HG03442 (cell line): Measurements from ENCODE around the gene MOB1B.
"Not testable (repeated sequence)": the region's sequence is repeated elsewhere in the genome, so short reads cannot be mapped to it uniquely, and the experiment has no call there.

Source experiments
- ATAC-seq: cut with Tn5 transposase; IDR thresholded peaks from one replicate; pipeline ENCODE4 v1.9.1; 2021; ENCODE audit warnings: mild to moderate bottlenecking, moderate library complexity; ENCODE audit not compliant: unreplicated experiment

Gene MOB1B

DNA sequence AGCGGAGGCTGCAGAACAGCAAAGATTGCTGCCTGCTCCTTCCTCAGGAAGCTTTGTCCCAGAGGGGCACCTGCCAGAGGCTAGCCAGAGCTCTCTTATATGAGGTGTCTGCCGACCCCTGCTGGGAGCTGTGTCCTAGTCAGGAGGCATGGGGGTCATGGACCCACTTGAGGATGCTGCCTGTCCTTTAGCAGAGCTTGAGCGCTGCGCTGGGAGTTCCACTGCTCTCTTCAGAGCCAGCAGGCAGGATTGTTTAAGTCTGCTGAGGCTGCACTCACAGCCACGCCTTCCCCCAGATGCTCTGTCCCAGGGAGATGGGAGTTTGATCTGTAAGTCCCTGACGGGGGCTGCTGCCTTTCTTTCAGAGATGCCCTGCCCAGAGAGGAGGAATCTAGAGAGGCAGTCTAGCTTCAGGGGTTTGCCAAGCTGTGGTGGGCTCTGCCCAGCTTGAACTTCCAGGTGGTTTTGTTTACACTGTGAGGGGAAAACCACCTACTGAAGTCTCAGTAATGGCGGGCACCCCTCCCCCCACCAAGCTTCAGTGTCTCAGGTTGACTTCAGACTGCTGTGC is 102.2 kb downstream of the MOB1B start:
- peak; percentile 36 for ATAC-seq

DNA sequence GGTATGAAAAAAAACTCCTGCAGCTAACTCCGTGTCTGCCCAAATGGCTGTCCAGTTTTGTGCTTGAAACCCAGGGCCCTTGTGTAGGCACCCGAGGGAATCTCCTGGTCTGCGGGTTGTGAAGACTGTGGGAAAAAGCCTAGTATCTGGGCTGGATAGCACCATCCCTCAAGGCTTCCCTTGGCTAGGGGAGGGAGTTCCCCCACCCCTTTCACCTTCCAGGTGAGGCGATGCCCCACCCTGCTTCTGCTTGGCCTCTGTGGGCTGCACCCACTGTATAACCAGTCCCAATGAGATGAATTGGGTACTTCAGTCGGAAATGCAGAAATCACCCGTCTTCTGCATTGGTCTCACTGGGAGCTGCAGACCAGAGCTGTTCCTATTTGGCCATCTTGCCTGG is 102.9 kb downstream of the MOB1B start:
- not testable (repeated sequence) for ATAC-seq

DNA sequence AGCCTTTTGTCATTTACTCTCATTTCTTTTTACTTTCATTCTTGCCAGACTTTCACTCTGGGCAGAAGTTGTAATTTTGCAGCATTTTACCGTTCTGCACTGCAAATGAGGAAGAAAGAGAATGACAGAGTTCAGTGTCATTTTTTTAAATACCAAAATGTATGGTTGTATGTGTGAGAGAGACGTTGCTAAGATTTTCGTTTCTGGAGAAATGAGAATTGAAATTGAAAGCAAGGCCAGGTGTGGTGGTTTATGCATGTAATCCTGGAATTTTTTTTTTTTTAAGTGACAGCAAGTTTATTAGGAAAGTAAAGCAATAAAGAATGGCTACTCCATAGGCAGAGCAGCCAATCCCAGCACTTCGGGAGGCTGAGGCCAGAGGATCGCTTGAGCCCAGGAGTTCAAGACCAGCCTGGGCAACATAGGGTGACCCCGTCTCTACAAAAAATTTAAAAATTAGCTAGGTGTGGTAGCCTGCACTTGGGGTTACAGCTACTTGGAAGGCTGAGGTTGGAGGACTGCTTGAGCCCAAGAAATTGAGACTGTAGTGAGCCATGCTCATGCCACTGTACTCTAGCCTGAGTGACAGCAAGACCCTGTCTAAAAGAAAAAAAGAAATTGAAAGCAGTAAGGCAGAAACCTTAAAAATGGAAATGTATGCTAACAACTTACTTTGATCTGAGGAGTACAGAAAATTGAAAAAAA is 104.2 kb downstream of the MOB1B start:
- ATAC-seq, result peak; percentile 74

DNA sequence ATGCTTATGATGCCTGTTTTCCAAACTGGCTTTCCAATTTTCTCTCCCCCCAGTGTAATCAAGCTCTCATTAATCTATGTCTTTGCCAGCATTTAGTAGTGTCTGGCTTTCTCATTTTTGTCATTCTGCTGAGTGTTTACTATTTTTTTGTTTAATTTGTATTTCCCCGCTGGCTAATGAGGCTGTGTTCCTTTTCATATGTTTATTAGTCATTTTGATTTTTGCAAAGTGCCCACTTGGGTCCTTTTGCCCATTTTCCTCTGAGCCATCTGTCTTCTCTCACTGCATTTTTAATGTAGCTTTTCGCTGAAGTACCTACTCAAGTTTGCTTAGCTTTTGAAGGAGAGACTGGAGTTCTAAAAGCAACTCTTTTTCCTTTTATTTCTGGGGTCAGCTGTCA is 106.0 kb downstream of the MOB1B start:
- no peak for ATAC-seq

DNA sequence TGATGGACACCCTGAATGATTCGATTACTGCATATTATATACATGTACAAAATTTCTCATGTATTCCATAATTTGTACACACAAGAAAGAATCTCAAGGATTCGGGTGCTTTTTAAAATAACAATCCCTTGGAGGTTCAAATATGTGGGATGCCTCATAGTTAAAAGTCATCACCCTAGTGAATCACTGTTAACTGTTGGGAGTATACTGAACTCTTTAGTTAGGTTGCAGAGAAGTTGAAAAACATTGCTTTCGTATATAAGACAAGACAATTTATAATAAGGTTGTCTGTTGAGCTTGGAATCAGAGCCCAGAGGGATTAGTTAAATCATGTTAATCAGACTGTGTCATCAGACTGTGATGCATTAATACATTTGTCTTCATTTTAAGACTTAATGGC is 106.9 kb downstream of the MOB1B start:
- no peak for ATAC-seq

DNA sequence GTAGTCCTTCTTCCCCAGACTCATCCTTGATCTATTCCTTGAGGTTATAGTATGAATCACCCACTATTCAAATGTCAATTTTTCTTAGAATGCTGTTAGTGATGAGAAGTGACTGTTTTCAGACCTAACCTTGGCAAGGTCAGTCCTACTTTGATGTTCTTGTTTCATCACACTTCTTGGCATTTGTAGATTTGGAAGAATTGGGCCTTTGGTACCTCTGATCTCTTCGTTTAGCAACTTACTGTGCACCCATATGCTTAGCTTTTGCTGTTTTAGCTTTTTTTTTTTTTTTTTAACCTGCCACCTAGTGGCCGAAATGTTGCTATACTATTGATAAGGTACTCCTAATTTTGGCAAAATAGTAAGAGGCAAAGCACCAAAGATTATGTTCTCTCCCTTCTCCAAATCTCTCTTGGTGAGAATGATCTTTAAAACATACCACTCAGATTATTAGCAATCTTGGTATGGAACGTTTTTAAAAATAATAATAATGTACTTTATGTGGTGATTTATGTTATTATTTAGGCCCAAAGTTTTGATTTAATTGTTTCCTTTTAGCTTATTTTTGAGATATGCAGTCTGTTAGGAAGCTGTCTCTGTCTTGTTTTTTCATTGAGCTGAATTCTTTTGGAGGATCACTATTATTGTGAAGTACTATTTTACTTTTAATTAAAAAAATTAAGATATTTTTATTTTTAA is 107.9 kb downstream of the MOB1B start:
- ATAC-seq, result peak; percentile 59

DNA sequence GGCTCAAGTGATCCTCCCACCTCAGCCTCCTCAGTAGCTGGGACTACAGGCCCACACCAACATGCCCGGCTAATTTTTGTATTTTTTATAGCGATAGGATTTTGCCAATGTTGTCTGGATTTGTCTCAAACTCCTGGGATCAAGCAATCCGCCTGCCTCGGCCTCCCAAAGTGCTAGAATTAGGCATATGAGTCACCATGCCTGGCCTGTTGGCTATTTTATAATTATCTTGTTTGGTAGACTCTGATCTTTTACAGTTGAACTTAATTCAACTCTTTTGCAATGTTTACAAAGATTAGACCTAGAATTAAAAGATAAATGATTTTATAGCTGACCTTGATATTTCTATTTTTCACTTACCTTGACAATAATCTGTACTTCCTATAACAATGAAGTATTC is 109.3 kb downstream of the MOB1B start:
- no peak for ATAC-seq

DNA sequence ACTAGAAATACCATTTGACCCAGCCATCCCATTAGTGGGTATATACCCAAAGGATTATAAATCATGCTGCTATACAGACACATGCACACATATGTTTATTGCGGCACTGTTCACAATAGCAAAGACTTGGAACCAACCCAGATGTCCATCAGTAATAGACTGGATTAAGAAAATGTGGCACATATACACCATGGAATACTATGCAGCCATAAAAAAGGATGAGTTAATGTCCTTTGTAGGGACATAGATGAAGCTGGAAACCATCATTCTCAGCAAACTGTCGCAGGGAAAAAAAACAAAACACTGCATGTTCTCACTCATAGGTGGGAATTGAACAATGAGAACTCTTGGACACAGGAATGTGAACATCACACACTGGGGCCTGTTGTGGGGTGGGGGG is 115.2 kb downstream of the MOB1B start:
- not testable (repeated sequence) for ATAC-seq

DNA sequence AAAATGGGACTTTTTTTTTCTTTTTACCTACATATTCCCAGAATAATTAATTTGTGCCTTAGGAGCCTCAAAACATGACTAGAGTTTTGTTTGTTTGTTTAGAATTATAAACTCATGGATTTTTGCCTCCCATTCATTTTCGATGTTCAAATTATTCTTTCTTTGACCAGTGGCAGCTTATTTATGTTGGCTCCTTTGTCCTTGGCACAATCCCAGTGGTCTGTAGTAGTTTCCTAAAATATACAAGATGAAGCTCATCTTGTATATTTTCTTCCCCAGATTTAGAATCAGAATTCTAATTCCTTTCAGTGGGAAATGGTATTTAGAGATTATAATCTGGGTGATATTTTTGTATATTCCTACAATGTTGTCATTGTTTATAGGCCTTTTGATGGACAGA is 118.4 kb downstream of the MOB1B start:
- ATAC-seq, result no peak

DNA sequence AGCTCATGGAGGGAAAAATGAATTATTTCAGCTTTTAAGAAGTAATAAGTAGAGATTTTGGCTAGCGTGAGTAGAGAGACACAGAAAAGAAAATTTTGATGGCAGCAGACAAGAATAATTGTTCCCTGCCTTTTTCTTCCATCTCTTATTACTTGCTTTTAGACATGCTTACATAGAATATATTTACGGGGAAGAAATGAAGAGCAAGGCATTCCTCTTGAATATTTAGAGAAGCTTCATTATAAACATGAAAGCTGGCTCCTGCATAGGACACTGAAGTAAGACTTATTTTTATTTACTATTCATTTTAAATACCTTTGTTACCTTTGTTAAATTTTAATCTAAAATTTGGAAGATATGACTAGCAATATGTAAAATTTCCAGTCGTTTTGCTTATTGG is 123.5 kb downstream of the MOB1B start:
- ATAC-seq, result no peak

DNA sequence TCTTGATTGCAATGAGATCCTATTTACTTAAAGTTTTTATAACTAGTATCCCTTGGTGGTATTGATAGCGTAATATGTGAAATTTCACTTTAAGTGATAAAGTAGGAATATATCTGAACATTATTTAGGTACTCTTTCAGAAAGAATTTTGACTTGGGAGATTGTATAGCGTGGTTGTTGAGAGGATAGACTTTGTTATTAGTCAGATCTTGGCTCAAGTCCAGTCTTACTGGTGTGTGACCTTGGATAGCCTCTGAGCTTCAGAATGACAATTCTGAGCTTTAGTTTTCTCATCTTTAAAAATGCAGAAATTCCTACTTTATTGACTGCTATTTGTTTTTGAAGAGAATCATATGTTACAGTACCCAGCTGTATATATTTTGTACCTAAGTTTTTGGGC is 123.9 kb downstream of the MOB1B start:
- no peak for ATAC-seq

DNA sequence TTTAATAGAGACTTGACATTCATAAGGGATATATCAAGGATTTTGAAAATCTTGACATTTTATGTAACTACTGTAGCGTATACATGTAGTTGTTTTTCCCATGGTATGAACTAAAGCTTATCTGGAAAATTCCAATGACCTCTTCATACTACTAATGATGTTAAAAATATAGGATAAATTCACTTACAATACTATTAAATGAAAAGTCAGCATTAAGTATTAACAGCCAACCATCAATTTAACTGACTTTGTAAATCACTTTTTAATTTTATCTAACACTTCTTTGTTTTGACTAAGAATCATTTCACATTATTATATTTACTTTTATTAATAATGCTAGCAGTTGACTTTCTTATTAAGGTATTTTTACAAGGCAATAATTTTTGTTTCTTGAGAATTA is 125.4 kb downstream of the MOB1B start:
- ATAC-seq, result no peak

DNA sequence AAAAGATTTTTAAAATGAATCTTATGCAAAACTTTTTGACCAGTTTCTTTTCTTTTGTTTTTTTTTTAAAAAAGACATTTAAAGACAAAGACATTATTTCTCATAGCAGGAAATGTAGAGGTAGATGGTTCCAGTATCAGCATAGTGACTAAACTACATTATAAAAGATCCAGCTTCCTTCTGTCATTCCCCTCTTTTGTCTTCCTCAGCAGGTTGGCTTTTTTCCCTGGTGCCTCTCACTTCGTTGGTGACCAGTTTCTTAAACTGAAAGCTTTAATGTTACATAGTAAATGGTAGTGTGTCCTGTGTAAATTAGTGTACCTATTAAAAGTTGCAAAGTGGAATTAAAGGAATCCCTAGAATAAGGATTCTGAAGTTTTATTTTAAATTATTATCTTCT is 127.3 kb downstream of the MOB1B start:
- ATAC-seq, result no peak

DNA sequence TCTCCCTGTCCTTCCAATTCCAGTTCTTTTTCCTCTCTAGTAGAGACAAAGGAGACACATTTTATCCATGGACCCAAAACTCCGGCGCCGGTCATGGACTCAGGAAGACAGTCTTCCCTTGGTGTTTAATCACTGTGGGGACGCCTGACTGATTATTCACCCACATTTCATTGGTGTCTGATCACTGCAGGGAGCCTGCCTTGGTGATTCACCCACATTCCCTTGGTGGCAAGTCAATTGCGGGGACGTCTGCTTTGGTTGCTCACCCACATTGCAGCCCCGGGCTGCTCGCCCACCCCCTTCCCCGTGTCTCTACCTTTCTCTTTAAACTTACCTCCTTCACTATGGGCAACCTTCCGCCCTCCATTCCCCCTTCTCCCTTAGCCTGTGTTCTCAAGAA is 129.9 kb downstream of the MOB1B start:
- ATAC-seq, result not testable (repeated sequence)
